GM12874 (cell line): ENCODE measurements around the gene KCNQ5.

Source experiments
- CTCF ChIP-seq: IDR thresholded peaks from 2 replicates; pipeline ENCODE4 v1.5.1; 2011; ENCODE audit warnings: low read depth, mild to moderate bottlenecking, control low read depth, low read length, moderate library complexity; ENCODE audit not compliant: insufficient read depth

KCNQ5 gene

GRCh38 chr6:73123632-73124329, 501.9 kb downstream of the KCNQ5 start:
- TF ChIP-seq CTCF = no peak

- TF ChIP-seq CTCF = peak; percentile 95
These were observed 508.0 kb downstream of the KCNQ5 start for GRCh38 chr6:73129653-73130443.

- no peak for TF ChIP-seq CTCF
These were observed 509.8 kb downstream of the KCNQ5 start for GRCh38 chr6:73131706-73132105.

- TF ChIP-seq CTCF = peak; percentile 66
These were observed 512.7 kb downstream of the KCNQ5 start for GRCh38 chr6:73134588-73134987.

GRCh38 chr6:73139681-73140383, 518.0 kb downstream of the KCNQ5 start:
- no peak for TF ChIP-seq CTCF

GRCh38 chr6:73143551-73143950, 521.7 kb downstream of the KCNQ5 start:
- no peak for TF ChIP-seq CTCF

GRCh38 chr6:73144516-73144915, 522.7 kb downstream of the KCNQ5 start:
- TF ChIP-seq CTCF = no peak
